ENCODE results near the gene COG5.

COG5 gene

DNA sequence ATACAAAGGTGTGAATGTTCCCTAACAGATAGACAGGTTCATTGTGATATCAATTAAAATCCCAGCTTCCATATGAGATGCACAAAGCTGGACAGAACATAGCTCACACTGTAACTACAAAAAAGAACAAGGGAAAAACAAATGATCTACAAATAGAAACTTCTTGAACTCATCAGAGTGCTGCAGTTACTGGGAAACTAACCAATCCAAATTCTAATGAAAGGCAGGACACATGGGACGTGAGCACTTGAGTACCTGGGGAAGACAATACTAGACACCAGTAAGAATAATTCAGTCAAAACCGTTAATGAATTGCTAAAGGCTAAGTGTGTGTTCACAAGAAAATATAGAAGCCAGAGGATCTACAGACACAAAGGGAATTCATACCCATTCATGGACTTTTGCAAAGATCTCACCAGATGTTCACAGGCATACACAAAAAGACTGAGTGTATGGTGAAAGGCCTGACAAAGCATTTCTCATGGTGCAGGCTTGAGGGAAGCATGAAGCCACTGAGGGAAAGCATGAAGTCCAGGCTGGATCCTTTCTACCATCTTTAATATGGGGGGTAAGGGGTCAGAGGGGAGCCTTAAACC, 101.7 kb downstream of the COG5 start:
- Histone ChIP-seq H3K9me3 (no peaks in the 10 kb centered on the region), H3K27me3 (no peaks in the 10 kb centered on the region), H3K4me1 (ENCODE audit: control insufficient read depth in 1 of 2, insufficient read depth in 1 of 2, low read depth in 1 of 2, low read length in 1 of 2) (no peaks in the 10 kb centered on the region), H3K4me3 (ENCODE audit: low read depth in 1 of 2, low read length in 1 of 2) (no peak overlapping the region), H3K27ac (no peak overlapping the region), H3K36me3 (no peaks in the 10 kb centered on the region)
- TF ChIP-seq, protein P1, sequence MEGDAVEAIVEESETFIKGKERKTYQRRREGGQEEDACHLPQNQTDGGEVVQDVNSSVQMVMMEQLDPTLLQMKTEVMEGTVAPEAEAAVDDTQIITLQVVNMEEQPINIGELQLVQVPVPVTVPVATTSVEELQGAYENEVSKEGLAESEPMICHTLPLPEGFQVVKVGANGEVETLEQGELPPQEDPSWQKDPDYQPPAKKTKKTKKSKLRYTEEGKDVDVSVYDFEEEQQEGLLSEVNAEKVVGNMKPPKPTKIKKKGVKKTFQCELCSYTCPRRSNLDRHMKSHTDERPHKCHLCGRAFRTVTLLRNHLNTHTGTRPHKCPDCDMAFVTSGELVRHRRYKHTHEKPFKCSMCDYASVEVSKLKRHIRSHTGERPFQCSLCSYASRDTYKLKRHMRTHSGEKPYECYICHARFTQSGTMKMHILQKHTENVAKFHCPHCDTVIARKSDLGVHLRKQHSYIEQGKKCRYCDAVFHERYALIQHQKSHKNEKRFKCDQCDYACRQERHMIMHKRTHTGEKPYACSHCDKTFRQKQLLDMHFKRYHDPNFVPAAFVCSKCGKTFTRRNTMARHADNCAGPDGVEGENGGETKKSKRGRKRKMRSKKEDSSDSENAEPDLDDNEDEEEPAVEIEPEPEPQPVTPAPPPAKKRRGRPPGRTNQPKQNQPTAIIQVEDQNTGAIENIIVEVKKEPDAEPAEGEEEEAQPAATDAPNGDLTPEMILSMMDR (IDR thresholded peaks at IDR 0.05), result no peak

DNA sequence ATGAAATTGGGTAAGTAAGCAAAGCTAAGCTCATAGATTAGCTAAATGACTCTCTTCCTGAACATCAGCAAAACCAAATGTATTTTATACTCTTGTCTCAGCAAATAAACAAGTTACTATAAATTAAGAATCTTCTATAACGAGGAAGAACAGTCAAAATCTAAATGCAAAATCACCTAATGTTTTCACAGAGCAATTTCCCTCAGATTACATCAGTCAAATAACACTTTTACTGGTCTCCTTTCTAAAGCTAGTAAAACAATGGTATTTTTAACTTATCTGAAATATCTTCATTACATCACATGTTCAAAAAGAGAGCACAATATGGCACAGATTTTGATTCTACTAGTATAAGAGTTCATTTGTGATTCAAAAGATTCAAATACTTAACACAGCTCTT, 110.3 kb downstream of the COG5 start:
- H3K9me3 ChIP-seq, result no peaks in the 10 kb centered on the region
- TF ChIP-seq, protein P1 (IDR thresholded peaks at IDR 0.05), result no peak
- H3K27me3 ChIP-seq, result no peaks in the 10 kb centered on the region

DNA sequence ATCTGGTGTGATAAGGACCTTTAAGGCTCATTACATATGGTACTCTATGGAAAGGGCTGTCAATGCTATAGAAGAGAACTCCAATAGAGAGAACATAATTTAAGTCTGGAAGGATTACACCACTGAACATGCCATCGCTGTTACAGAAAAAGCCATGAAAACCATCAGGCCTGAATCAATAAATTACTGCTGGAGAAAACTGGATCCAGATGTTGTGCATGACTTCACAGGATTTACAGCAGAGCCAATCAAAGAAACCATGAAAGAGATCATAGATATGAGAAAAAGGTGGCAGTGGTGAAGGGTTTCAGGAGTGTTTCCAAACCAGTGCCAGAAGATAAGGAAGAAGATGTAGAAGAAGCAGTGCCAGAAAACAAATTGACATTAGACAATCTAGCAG, 112.8 kb downstream of the COG5 start:
- H3K36me3 ChIP-seq, result no peaks in the 10 kb centered on the region
- H3K27me3 ChIP-seq, result no peaks in the 10 kb centered on the region
- no peaks in the 10 kb centered on the region for H3K9me3 ChIP-seq
- no peak overlapping the region for H3K4me3 ChIP-seq (ENCODE audit: low read depth in 1 of 2, low read length in 1 of 2)
- TF ChIP-seq, protein P1 (IDR thresholded peaks at IDR 0.05), result no peak
- no peak overlapping the region for H3K27ac ChIP-seq
- no peaks in the 10 kb centered on the region for H3K4me1 ChIP-seq (ENCODE audit: control insufficient read depth in 1 of 2, insufficient read depth in 1 of 2, low read depth in 1 of 2, low read length in 1 of 2)

More for the DNA sequence above, 110.3 kb downstream of the COG5 start:
- H3K4me1 ChIP-seq (ENCODE audit: control insufficient read depth in 1 of 2, insufficient read depth in 1 of 2, low read depth in 1 of 2, low read length in 1 of 2), result no peaks in the 10 kb centered on the region
- no peaks in the 10 kb centered on the region for H3K36me3 ChIP-seq
- no peak overlapping the region for H3K4me3 ChIP-seq (ENCODE audit: low read depth in 1 of 2, low read length in 1 of 2)
- H3K27ac ChIP-seq, result no peak overlapping the region

DNA sequence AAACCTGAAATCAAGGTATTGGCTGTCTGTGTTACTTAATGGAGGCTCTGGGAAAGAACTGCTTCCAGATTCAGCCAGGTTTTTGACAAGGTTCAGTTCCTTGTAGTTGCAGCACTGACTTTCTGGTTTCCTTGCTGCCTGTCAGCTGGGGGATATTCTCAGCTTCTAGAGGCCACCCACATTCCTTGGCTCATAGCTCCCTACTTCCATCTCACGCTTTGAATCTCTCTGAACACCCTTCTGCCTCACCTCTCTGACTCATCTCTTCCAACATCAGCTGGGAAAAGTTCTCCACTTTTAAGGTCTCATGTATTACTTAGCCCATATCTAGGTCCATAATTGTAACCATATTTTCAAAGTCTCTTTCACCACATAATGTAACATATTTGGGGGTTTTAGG, 116.7 kb downstream of the COG5 start:
- no peak overlapping the region for H3K27ac ChIP-seq
- H3K4me3 ChIP-seq (ENCODE audit: low read depth in 1 of 2, low read length in 1 of 2), result no peak overlapping the region
- no peaks in the 10 kb centered on the region for H3K27me3 ChIP-seq
- no peaks in the 10 kb centered on the region for H3K4me1 ChIP-seq (ENCODE audit: control insufficient read depth in 1 of 2, insufficient read depth in 1 of 2, low read depth in 1 of 2, low read length in 1 of 2)
- TF ChIP-seq, protein P1 (IDR thresholded peaks at IDR 0.05), result no peak
- no peaks in the 10 kb centered on the region for H3K36me3 ChIP-seq
- H3K9me3 ChIP-seq, result no peaks in the 10 kb centered on the region

DNA sequence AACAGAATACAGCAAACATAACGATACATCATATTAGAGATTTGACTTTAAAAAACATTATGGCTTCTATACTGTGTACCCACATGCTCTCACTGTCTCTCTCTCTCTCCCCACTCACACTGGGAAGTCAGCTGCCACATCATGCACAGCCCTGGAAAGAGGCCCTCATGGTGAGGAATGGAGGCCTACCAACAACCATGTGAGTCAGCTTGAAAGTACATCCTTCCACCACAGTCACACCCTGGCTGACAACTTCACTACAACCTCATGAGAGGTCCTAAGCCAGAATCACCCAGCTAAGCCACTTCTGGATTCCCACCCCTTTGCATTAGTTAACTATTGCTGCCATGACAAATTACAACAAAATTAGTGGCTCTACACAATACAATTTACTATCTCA, 117.2 kb downstream of the COG5 start:
- no peak overlapping the region for H3K27ac ChIP-seq
- H3K4me1 ChIP-seq (ENCODE audit: control insufficient read depth in 1 of 2, insufficient read depth in 1 of 2, low read depth in 1 of 2, low read length in 1 of 2), result no peaks in the 10 kb centered on the region
- TF ChIP-seq, protein P1 (IDR thresholded peaks at IDR 0.05), result no peak
- H3K9me3 ChIP-seq, result no peaks in the 10 kb centered on the region
- H3K36me3 ChIP-seq, result no peaks in the 10 kb centered on the region
- no peaks in the 10 kb centered on the region for H3K27me3 ChIP-seq
- no peak overlapping the region for H3K4me3 ChIP-seq (ENCODE audit: low read depth in 1 of 2, low read length in 1 of 2)

DNA sequence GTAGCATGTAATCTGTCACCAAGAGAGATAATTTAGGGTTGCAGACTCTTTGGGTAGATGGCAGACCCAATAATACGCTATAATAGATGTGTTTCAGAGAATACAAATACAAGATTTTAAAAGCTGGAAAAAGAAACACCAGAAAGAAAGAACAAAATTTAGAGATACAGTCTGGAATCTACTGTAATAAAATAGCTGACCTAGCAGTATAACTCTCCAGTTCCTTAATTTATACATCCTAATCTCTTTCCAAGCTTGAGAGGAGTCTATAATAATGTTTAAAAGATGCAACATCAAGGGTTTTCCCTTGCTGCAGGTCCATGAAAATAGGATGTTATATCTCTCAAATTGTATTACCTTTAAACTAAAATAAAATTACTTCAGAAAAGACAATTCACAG, 121.0 kb downstream of the COG5 start:
- Histone ChIP-seq H3K4me3 (ENCODE audit: low read depth in 1 of 2, low read length in 1 of 2) (no peak overlapping the region), H3K4me1 (ENCODE audit: control insufficient read depth in 1 of 2, insufficient read depth in 1 of 2, low read depth in 1 of 2, low read length in 1 of 2) (no peaks in the 10 kb centered on the region), H3K27ac (no peak overlapping the region), H3K9me3 (no peaks in the 10 kb centered on the region), H3K27me3 (no peaks in the 10 kb centered on the region), H3K36me3 (no peaks in the 10 kb centered on the region)
- TF ChIP-seq, protein P1 (IDR thresholded peaks at IDR 0.05), result no peak

Data from neutrophil (primary cell).